ENCODE data around the gene NAALADL2.

DNA sequence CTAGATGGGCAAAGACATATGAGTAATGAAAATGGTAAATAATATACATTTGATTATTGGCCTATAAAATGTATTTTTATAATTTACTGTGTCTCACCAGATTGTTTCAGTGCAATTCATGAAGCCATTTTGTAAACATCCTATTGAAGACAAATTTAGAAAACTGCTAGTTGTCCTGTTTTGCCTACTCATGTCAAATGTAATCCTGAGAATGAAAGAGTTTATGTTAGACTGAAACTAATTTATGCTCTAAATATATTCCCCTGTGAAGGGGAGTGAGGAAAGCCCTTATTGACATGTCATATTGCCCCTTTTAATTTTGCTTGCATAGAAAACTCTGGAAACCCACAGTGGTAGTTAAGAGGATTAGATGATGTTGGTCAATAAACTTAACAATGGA lies 610.0 kb downstream of the NAALADL2 start:
- TF ChIP-seq, protein P1, sequence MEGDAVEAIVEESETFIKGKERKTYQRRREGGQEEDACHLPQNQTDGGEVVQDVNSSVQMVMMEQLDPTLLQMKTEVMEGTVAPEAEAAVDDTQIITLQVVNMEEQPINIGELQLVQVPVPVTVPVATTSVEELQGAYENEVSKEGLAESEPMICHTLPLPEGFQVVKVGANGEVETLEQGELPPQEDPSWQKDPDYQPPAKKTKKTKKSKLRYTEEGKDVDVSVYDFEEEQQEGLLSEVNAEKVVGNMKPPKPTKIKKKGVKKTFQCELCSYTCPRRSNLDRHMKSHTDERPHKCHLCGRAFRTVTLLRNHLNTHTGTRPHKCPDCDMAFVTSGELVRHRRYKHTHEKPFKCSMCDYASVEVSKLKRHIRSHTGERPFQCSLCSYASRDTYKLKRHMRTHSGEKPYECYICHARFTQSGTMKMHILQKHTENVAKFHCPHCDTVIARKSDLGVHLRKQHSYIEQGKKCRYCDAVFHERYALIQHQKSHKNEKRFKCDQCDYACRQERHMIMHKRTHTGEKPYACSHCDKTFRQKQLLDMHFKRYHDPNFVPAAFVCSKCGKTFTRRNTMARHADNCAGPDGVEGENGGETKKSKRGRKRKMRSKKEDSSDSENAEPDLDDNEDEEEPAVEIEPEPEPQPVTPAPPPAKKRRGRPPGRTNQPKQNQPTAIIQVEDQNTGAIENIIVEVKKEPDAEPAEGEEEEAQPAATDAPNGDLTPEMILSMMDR (IDR thresholded peaks at IDR 0.05; ENCODE audit: low read depth, low read length), result no peak
- no peak for TF ChIP-seq EZH2phosphoT487 (IDR thresholded peaks at IDR 0.05; ENCODE audit: low read depth)

All from OCI-LY3 (cell line).